IMR-90 (cell line): ENCODE results near the gene HCN4. TPM values are rescaled to one million over a fixed set of nuclear protein-coding genes. Genes with fewer than 3 reads are reported as not detected.

Source experiments
- ATAC-seq: fragments of 200-7000 bp; cut with Tn5 transposase; 2 replicates; pipeline ENCODE4 v1.9.1; 2020; ENCODE audit warnings: low read depth, mild to moderate bottlenecking, moderate library complexity
- BruUV-seq: library from RNA; stranded (reverse); fragments of 400-500 nt; replicated peaks from 2 replicates; lab custom pipeline; 2021; lab: Mats Ljungman, UMichigan
- CTCF ChIA-PET: fragments of 300-600 bp; formaldehyde crosslinking; extraction: SDS; loops from one replicate; lab custom pipeline; 2021; ENCODE audit warnings: antibody characterized with exemption; lab: Yijun Ruan, JAX
- POLR2A ChIA-PET: fragments of 300-600 bp; sonication (Branson Sonifier 250); formaldehyde crosslinking; loops from one replicate; lab custom pipeline; 2022; ENCODE audit warnings: antibody characterized with exemption; ENCODE audit not compliant: unreplicated experiment; lab: Charles Lee
- DNase-seq: peaks from one replicate; pipeline ENCODE4 v3.0.0; 2013
- H2AFZ ChIP-seq: replicated peaks from 2 replicates; pipeline ENCODE3; 2013; ENCODE audit warnings: low read length, mild to moderate bottlenecking; ENCODE audit not compliant: poor library complexity
- H2AK5ac ChIP-seq: 2 replicates; pipeline ENCODE4 v1.6.1; 2013; ENCODE audit warnings: low read depth, low read length, inconsistent platforms
- H2AK9ac ChIP-seq: replicated peaks from 2 replicates; pipeline ENCODE3; 2013; ENCODE audit warnings: mild to moderate bottlenecking, low read depth, low read length, moderate library complexity; ENCODE audit not compliant: poor library complexity
- H2BK120ac ChIP-seq: 2 replicates; pipeline ENCODE4 v1.6.1; 2013; ENCODE audit warnings: low read depth, low read length, inconsistent platforms
- H2BK15ac ChIP-seq: 3 replicates; pipeline ENCODE4 v1.6.1; 2013; ENCODE audit warnings: low read depth, low read length, inconsistent platforms
- H2BK20ac ChIP-seq: 2 replicates; pipeline ENCODE4 v1.6.1; 2013; ENCODE audit warnings: low read depth, mild to moderate bottlenecking, inconsistent platforms, low read length, moderate library complexity
- H2BK5ac ChIP-seq: 2 replicates; pipeline ENCODE4 v1.6.1; 2013; ENCODE audit warnings: mild to moderate bottlenecking, low read depth, low read length, inconsistent platforms; ENCODE audit not compliant: poor library complexity, severe bottlenecking
- H3K14ac ChIP-seq: replicated peaks from 2 replicates; pipeline ENCODE4 v1.6.1; 2013; ENCODE audit warnings: low read depth, low read length, inconsistent platforms
- H3K18ac ChIP-seq: 2 replicates; pipeline ENCODE4 v1.6.1; 2013; ENCODE audit warnings: low read depth, low read length, control low read depth
- H3K23ac ChIP-seq: 2 replicates; pipeline ENCODE4 v1.6.1; 2013; ENCODE audit warnings: low read depth, low read length, inconsistent platforms
- H3K27ac ChIP-seq: 2 replicates; pipeline ENCODE4 v1.5.1; 2013; ENCODE audit warnings: mild to moderate bottlenecking, control low read depth, low read length; ENCODE audit not compliant: insufficient read depth
- H3K27me3 ChIP-seq: 2 replicates; pipeline ENCODE4 v1.6.1; 2013; ENCODE audit warnings: low read length; ENCODE audit not compliant: control insufficient read depth, insufficient read depth
- H3K36me3 ChIP-seq: 2 replicates; pipeline ENCODE4 v1.6.1; 2013; ENCODE audit warnings: low read length, mixed read lengths; ENCODE audit not compliant: control insufficient read depth, insufficient read depth
- H3K4ac ChIP-seq: 2 replicates; pipeline ENCODE4 v1.6.1; 2013; ENCODE audit warnings: low read depth, low read length, inconsistent platforms
- H3K4me1 ChIP-seq: 2 replicates; pipeline ENCODE4 v1.6.1; 2013; ENCODE audit warnings: low read length, mixed read lengths; ENCODE audit not compliant: control insufficient read depth, insufficient read depth
- H3K4me2 ChIP-seq: 2 replicates; pipeline ENCODE4 v1.6.1; 2013; ENCODE audit warnings: low read depth, mild to moderate bottlenecking, control low read depth, low read length, moderate library complexity
- H3K4me3 ChIP-seq: 2 replicates; pipeline ENCODE4 v1.5.1; 2013; ENCODE audit warnings: low read depth, mild to moderate bottlenecking, control low read depth, low read length, moderate library complexity; ENCODE audit not compliant: insufficient read depth
- H3K56ac ChIP-seq: 2 replicates; pipeline ENCODE4 v1.6.1; 2013; ENCODE audit warnings: low read length, inconsistent platforms; ENCODE audit not compliant: insufficient read depth; ENCODE audit errors: extremely low read depth
- H3K79me1 ChIP-seq, 2 experiments: 2 replicates each; pipeline ENCODE4 v1.6.1; 2013; ENCODE audit warnings: low read length in 2 of 2, inconsistent platforms in 1 of 2, low read depth in 1 of 2
- H3K9ac ChIP-seq: 2 replicates; pipeline ENCODE4 v1.6.1; 2013; ENCODE audit warnings: low read depth, low read length, control low read depth
- H3K9me1 ChIP-seq: 2 replicates; pipeline ENCODE4 v1.6.1; 2013; ENCODE audit warnings: low read length, inconsistent platforms; ENCODE audit not compliant: insufficient read depth
- H3K9me3 ChIP-seq: 2 replicates; pipeline ENCODE4 v1.6.1; 2013; ENCODE audit warnings: low read length; ENCODE audit not compliant: control insufficient read depth, insufficient read depth
- H4K20me1 ChIP-seq: 2 replicates; pipeline ENCODE4 v1.6.1; 2013; ENCODE audit warnings: low read length, inconsistent platforms; ENCODE audit not compliant: insufficient read depth
- H4K5ac ChIP-seq: 2 replicates; pipeline ENCODE4 v1.6.1; 2013; ENCODE audit warnings: mild to moderate bottlenecking, low read depth, low read length, control low read depth
- H4K8ac ChIP-seq, 2 experiments: 2 replicates each; pipeline ENCODE4 v1.6.1; 2013; ENCODE audit warnings: low read depth in 2 of 2, low read length in 2 of 2, control low read depth in 1 of 2, inconsistent platforms in 1 of 2
- H4K91ac ChIP-seq: 2 replicates; pipeline ENCODE4 v1.6.1; 2013; ENCODE audit warnings: low read depth, low read length, inconsistent platforms; ENCODE audit not compliant: insufficient read depth
- BHLHE40 ChIP-seq: fragments of 150-350 bp; IDR thresholded peaks from 2 replicates; pipeline ENCODE4 v1.6.1; 2016; ENCODE audit warnings: mild to moderate bottlenecking, low read depth, low read length
- CEBPB ChIP-seq: IDR thresholded peaks from 2 replicates; pipeline ENCODE4 v1.6.1; 2012; ENCODE audit warnings: low read depth, low read length, improper control_type of control experiment
- CTCF ChIP-seq: conservative IDR thresholded peaks from 2 replicates; pipeline ENCODE4 v1.5.1; 2012; ENCODE audit warnings: mild to moderate bottlenecking, low read depth, low read length, improper control_type of control experiment
- MAFK ChIP-seq: IDR thresholded peaks from 2 replicates; pipeline ENCODE4 v1.6.1; 2012; ENCODE audit warnings: low read depth, low read length, improper control_type of control experiment
- MAZ ChIP-seq: IDR thresholded peaks from 2 replicates; pipeline ENCODE4 v1.6.1; 2012; ENCODE audit warnings: low read depth, mild to moderate bottlenecking, low read length, improper control_type of control experiment, moderate library complexity, borderline replicate concordance
- NFE2L2 ChIP-seq: fragments of 150-350 bp; IDR thresholded peaks from 2 replicates; pipeline ENCODE4 v1.6.1; 2016; ENCODE audit warnings: low read depth, mild to moderate bottlenecking, low read length
- RAD21 ChIP-seq: IDR thresholded peaks from 2 replicates; pipeline ENCODE4 v1.6.1; 2012; ENCODE audit warnings: low read length, improper control_type of control experiment
- RCOR1 ChIP-seq: IDR thresholded peaks from 2 replicates; pipeline ENCODE4 v1.6.1; 2012; ENCODE audit warnings: mild to moderate bottlenecking, low read length, improper control_type of control experiment; ENCODE audit not compliant: insufficient replicate concordance
- RFX5 ChIP-seq: IDR thresholded peaks from 2 replicates; pipeline ENCODE4 v1.8.0; 2012; ENCODE audit warnings: low read depth, mild to moderate bottlenecking, low read length, moderate library complexity
- USF2 ChIP-seq: fragments of 150-350 bp; IDR thresholded peaks from 2 replicates; pipeline ENCODE4 v1.6.1; 2017; ENCODE audit warnings: mild to moderate bottlenecking, antibody characterized with exemption, low read length, low read depth
- WGBS, 2 experiments: methylation state at CpG; one replicate each; pipeline versions ENCODE4 v1.1.5 to v1.1.7; 2013; ENCODE audit warnings: missing lambda C conversion rate in 2 of 2; ENCODE audit not compliant: insufficient read length in 1 of 2; ENCODE audit errors: extremely low coverage in 2 of 2; 5-methylcytosine and 5-hydroxymethylcytosine counted together
- dilution Hi-C: fragments of 300-500 bp; cut with HindIII; formaldehyde crosslinking; loops from one replicate; pipeline ENCODE4 v1.14.3; 2018; ENCODE audit warnings: low sequenced_read_pairs; ENCODE audit not compliant: unreplicated experiment
- in situ Hi-C: fragments of 300-500 bp; cut with MboI; formaldehyde crosslinking; loops from 3 replicates; pipeline ENCODE4 v1.14.3; 2019; ENCODE audit warnings: low sequenced_read_pairs, inconsistent platforms, mixed read lengths
- intact Hi-C: fragments of 100-400 bp; cut with micrococcal nuclease; formaldehyde crosslinking; loops from 2 replicates; pipeline ENCODE4 v1.10.0; 2022
- polyA plus RNA-seq, 3 experiments: library from polyadenylated mRNA; depleted of rRNA; stranded (reverse); fragments of >200 nt; gene quantifications; 2 replicates each; pipeline ENCODE4 v1.2.3, GENCODE V29; 2012; ENCODE audit warnings: low replicate concordance in 1 of 3
- total RNA-seq: library from RNA; depleted of rRNA; stranded (reverse); fragments of >200 nt; gene quantifications from 2 replicates; pipeline ENCODE4 v1.2.3, GENCODE V29; 2012

HCN4 gene
- total and polyA plus RNA-seq, 2 of the 4 experiments (the other 2 are of a cell fraction), result not detected

GRCh38 chr15:73318463-73319351, 50.1 kb downstream of the HCN4 start:
- Histone ChIP-seq H2BK15ac (no peak overlapping the region), H4K8ac (no peak overlapping the region), H3K4ac (no peak overlapping the region), H3K14ac (no peak overlapping the region), H4K20me1 (no peaks in the 10 kb centered on the region), H3K9me3 (no peaks in the 10 kb centered on the region), H3K4me3 (no peak overlapping the region), H3K36me3 (no peaks in the 10 kb centered on the region), H4K91ac (no peak overlapping the region), H2AFZ (peak overlapping the region; percentile 43), H3K56ac (no peak overlapping the region), H3K4me2 (no peak overlapping the region), H2BK20ac (no peak overlapping the region), H3K23ac (no peak overlapping the region), H2AK5ac (no peak overlapping the region), H3K9ac (no peak overlapping the region), H3K9me1 (no peaks in the 10 kb centered on the region), H2BK120ac (no peak overlapping the region), H3K27me3 (peaks cover 30% of the 10 kb centered on the region), H2AK9ac (no peak overlapping the region), H3K4me1 (no peaks in the 10 kb centered on the region; the same call in 1 of the 2 replicates), H4K5ac (no peak overlapping the region), H3K27ac (no peak overlapping the region), H3K79me1 (no peaks in the 10 kb centered on the region), H3K18ac (no peak overlapping the region), H2BK5ac (no peak overlapping the region)
- ATAC-seq (0 out of 2 replicates have a peak, but pooled peaks have one; percentile 24), DNase-seq (no peak)
- no peak for TF ChIP-seq BHLHE40
- no peak for TF ChIP-seq USF2
- TF ChIP-seq CEBPB, result no peak
- TF ChIP-seq MAFK, result no peak
- TF ChIP-seq MAZ, result no peak
- no peak for TF ChIP-seq CTCF
- no peak for TF ChIP-seq NFE2L2
- no peak for TF ChIP-seq RFX5
- no peak for TF ChIP-seq RAD21
- no peak for TF ChIP-seq RCOR1
- dilution Hi-C loops (no loop called here), intact Hi-C loops (no loop called here), in situ Hi-C loops (no loop called here)
- POLR2A ChIA-PET, result no interaction called here
- 11% methylated on average over 3 of the region's 42 CpGs; no CpG with 5 or more reads in 1 of the 2 experiments for WGBS, 2 experiments
- BruUV-seq, result no TSS peak
- CTCF ChIA-PET, result no interaction called here
